Smooth muscle cell of the brain vasculature (primary cell): ENCODE measurements around the gene NCAM1.

Experiments used
- DNase-seq: peaks from one replicate; pipeline ENCODE4 v3.0.0-alpha.2; 2012; ENCODE audit warnings: low read depth, low spot score

The NCAM1 gene

DNA sequence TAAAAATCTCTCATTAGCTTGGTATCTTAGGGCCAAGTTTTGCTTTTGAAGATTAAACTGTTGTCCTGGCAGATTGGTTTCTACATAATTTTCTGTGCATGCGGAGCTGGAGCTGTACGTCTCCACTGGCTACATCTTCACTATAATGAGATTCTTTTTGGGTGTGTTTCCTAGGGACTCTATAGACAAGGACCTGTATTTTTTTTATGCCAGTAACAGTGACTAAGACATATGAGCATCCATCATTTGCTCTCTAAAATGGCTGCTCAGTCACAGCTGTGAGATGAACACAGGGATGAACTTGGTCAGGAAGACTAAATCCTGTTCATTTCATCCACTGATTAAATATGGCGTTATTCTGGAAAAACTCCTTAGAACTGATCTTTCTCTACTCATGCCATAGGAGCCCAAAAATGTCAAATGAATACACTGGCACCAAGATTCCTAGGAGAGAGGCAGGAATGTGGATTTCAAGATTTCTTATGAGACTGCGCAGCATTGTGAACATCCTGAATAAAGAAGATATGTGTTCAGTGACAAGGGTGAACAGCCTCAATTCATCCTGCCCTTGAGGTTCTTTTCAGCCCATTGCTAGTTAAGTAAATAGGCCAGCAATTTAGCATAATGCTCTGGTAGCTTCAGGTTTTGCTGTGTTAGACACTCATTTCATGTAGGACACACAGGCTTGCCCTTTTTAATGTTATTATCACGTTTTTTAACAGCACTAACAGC lies 168.2 kb downstream of the NCAM1 start:
- no peak for DNase-seq

DNA sequence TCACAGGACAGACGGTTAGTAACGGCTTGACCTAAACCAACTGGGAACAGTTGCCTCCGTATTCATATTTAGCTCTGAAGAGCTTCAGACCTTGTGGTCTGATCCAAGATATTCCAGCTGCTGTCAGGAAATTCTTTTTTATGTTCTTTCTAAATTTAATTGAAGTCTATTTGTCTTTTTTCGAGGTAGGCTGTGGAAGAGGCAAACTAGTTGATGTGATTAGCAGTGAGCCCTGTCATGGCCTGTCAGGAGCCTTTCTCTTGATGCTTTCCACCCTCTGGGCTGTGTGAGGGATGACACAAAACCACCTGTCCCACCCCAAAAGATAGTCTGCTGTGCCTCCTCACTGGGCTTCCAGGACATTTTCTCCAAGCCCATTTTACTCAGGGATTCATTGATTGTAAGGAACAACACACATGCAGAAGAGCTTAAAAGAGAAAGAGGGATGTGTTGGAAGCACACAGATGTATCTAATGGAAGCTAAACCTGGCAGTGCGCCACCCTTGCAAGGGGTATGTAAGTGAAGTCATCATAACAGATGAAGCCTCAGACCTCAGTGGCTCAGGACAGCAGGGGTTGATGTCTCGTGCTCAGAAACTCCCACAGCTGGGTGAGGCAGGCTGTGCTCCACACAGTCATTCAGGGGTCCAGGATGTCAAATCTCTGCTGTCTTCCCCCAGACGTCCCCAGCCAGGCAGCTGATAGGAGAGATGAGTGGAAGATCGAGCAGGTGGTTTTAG lies 170.0 kb downstream of the NCAM1 start:
- no peak for DNase-seq

DNA sequence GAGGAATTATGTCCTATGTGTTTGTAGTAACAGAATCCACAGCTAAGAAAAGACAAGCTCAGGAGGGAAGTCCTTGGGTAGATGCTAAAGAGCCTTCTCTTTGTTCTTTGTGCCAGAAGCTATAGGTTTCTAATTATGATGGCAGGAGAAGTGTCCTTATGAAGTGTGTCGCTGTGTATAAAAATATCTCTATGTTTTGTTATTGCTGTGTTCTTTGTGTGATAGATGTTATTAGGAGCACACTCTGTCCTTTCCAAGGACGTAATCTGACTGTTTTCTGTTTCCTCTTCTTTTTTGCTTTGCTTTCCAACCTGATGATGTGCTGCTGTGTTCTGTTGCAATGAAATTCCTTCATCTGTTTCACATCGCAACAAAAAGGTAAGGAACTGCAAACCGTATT lies 171.9 kb downstream of the NCAM1 start:
- no peak for DNase-seq

DNA sequence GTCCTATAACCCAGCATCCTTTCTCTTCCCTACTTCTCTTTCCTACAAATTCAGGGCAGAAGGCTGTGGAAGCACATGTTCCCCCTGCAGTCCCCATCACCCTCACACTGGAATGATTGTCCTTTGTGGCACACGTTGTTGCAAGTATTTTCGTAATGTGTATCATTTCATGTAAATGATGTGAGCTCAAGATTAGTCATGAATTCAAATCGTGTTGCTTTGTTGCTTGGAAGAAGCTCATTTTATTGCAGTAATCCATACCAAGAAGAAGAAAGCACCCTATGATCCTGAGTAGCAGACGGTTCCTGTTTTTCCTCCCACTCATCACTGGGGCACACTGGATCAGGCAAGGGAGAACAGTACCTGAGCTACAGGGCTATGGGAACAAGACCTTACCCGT lies 173.4 kb downstream of the NCAM1 start:
- DNase-seq: no peak

DNA sequence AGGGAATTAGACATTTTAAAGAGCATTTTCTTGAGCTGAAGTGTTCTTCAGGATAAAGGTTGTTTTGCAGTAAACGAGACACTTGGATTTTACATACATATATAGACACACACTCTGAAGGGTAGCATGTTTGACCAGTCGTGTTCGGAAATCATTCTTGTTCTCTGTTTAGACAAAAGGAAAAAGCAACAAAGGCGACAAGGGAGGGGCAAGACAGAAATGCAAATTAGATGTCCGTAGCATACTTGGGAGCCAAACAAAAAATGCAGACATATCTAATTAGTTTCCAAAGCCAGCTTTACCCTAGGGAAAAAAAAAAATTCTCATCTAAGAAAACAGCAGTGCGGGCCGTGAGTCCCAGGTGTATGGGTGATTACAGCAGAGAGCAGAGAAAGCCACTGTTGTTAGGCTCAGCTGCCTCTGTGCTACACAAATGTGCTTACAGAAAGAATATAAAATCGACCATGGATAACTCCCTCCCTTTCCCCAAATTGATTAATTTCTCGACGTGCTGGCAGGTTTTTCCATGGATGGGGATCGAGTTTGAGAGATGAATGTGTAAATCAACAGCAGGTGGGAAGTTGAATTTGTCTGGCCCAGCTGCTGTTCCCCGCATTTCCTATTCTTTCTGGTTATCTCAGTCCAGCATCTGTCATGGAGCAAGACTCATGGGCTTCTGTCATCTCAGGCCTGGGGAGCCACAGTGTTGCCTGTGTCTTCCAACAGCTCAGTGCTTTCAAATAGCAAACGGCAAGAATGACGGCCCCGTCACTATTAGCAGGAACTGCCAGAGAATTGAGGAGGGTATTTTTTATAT lies 176.7 kb downstream of the NCAM1 start:
- DNase-seq: no peak

DNA sequence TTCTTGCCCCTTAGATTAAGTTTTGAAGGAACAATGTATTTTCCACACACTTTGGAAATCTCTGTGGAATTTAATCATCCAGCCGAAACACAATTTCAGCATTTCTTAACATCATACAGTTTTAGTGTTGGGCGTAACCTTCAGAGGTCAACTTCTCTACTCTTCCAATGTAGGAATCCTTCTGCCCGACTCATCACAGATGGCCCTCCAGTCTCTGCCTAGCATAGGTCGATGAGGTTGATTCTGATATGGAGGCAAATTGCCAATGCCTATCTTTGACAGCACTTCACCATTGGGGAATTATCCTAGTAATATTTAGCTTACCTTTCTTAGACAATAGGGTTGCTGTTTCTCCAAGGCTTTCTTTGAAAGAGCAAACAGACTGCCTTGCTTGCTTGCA lies 177.5 kb downstream of the NCAM1 start:
- DNase-seq: no peak

DNA sequence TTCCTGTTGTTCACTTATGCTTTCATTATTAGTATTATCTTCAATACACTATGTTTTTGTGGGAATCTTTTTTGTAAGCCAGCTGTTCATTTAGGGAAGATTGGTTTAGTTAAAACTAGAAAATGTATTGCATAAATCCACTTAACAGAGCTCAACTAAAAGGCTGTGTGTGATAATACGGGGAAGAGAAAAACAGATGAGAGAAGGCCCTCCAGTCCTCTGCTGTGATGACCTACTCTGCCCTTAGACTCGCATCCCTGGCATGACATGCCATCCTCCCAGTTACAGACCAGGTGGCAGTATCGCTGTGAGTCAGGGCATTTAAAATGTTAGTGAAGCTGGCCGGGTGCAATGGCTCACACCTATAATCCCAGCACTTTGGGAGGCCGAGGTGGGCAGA lies 179.8 kb downstream of the NCAM1 start:
- no peak for DNase-seq

DNA sequence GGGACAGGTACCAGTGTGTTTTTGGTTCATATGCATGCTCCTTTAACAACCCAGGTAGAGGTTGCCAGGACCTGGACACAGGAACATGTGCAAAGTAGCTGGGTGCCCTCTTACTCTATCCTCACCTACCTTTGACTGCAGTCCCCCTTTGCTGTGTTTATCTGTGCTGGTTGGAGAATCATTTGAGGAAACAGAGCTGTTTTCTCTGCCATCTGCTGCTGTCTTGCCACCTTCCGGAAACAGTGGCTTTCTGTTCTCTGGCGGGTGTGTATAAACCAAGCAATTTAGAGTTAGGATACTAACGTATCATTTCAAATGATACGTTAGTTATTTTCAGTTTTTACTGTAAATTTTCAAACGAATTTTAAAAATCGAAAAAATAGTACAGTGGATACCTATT lies 181.3 kb downstream of the NCAM1 start:
- no peak for DNase-seq

DNA sequence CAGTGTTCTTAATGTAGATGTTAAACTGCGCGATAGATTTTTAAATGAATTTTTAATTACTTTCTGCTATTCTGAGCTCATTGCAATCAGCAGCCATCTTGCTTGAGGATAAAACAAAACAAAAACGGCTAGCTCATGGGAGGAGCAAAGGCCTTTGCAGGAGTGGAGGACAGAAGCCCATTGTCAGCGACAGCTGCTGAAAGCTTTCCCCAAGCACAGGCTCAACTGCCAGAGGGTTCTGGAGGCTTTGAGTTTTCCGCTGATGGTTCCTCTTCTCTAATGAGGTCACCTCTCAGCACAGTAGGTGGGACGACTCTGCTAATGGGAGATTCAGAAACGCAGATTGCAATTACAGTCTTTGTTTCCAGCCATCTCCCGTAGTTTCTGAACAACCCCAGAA lies 186.0 kb downstream of the NCAM1 start:
- no peak for DNase-seq

DNA sequence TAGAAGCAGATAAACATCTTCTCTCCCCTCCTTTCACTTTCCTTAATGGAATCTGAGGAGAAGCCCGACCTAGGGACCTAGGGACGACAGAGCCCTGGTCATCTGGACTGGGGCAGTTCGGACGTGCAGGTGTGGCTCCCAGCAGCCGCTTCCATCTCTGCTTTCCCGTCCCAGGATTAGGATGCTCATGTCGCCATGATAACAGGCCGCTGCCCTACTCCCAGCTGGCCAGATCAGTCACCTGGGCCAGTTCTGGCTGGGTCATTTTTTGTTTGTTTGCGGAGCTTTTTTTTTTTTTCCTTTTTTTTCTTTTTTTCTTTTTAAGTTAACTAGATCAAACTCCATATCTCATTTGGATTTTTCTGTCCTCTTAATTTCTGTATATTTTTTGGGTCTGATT lies 186.9 kb downstream of the NCAM1 start:
- DNase-seq: no peak

DNA sequence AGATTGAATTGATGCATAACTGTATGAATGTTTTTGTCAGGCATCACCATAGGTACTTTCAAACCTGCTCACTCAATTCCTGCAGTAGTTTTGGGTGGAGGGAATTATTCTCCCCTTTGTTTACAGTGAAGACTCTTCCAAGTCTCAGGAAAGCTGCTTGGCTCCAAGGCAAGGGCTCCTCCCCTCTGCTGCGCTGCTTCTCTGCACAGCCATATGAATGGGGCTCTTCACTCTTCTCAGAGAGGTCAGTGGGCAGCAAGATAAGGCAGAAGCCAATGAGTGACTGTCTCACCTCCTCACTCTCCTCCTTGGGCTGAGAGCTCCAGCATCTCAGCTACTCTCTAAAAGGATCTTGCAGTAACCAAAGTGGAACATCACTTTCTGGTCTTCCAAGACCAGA lies 187.4 kb downstream of the NCAM1 start:
- DNase-seq: no peak

DNA sequence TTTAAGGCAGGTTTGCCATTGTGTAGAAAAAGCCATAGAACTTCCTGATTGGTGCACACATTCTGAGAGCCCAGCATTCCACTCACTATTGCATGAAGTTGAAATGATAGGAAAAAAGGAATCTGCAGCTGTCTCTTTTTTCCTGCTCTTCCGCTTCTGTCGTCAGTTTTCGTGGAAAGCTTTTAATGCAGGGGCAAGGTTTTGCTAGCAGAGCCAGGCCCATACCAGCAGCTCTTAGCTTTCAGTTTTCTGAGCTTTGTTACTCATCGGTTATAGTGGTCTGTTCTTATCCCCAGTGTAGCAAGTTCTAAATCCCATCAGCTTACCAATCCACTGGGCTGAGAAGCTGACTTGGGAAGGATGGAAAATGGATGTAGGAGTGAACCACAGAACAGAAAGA lies 190.3 kb downstream of the NCAM1 start:
- DNase-seq: no peak

DNA sequence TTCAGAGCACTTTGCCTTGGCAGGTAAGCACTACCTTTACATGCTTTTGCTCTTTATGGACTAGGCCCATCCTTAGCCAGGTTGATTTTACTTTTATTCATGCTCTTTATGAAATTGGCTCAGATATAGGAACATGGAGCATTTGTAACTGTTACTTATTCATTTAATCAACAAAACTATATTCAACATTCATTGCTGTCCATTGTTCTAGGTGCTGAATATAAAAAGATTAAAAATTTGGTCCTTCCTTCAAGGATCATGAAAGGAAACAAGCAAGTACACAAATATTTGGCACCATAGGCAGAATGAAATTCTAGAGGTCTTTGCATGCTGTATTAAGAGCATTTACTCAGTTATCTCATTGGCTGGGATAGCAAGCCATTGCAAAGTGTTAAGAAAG lies 191.3 kb downstream of the NCAM1 start:
- no peak for DNase-seq

DNA sequence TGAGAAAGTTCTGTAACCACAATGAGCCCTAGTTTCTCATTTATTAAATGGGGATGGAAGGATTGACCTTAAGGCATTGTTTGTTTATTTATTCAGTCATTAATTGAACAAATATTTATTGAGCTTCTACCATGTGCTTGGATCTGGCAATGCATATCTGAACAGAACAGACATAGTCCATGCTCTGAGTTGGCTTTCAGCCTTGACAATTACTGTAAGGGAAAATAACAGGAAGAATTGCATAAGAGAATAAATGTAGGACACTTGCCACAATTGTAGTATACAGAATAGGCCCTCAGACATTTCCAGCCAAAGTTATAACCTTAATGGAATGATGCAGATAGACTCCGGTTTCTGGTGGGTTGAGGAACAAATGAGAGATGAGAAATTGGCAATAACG lies 192.6 kb downstream of the NCAM1 start:
- DNase-seq: no peak

DNA sequence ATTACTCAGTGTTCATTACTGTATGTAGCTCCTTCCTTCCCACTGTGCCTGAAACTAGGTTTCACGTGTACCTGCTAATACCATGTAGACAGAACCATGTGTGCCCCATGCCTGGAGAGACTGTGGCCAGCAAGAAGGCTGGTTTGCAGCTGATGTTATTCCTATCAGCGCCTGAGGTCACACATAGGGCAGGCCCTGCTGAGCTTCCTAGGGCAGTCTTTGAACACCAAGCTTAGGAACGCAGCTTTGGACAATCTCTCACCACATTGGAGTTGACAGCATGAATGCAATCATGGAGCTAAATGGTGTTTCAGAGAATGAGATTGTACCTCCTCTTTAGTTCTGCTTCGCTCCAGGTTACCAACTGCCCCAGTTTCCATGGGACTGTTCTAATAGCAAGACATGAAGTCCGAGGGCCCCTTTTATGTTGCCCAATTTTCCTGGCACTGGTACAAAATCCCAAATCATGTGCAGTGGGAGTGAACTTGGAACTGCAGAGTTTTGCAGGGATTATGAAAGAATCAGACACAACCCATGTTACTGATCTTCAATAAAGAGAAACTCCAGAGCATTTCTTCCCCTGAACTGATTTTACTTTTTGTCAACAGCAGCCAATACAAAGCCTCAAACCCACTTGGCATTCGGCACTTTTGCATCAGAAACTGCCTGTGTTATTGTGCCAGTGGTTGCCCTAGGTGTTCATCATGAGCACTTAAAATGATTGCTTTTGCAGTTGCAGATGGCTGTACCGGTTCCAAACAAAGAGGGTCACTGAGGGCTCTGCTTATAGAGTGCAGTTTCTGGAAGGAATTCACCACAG lies 199.0 kb downstream of the NCAM1 start:
- no peak for DNase-seq

DNA sequence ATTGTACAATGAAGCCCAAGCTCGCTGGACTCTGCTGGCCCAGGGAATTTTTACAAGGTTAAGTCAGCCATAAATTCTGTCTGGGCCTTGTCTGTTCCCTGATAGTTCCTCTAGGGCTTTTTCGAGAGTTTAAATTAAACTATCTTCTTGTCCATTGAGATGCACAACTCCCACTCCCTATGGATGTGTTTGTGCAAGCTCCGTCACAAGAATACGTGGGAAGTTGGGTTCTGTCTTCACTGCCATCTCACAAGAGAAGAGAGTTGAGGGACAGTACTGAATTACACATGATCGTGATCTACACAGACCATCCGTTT lies 199.5 kb downstream of the NCAM1 start:
- DNase-seq: no peak

DNA sequence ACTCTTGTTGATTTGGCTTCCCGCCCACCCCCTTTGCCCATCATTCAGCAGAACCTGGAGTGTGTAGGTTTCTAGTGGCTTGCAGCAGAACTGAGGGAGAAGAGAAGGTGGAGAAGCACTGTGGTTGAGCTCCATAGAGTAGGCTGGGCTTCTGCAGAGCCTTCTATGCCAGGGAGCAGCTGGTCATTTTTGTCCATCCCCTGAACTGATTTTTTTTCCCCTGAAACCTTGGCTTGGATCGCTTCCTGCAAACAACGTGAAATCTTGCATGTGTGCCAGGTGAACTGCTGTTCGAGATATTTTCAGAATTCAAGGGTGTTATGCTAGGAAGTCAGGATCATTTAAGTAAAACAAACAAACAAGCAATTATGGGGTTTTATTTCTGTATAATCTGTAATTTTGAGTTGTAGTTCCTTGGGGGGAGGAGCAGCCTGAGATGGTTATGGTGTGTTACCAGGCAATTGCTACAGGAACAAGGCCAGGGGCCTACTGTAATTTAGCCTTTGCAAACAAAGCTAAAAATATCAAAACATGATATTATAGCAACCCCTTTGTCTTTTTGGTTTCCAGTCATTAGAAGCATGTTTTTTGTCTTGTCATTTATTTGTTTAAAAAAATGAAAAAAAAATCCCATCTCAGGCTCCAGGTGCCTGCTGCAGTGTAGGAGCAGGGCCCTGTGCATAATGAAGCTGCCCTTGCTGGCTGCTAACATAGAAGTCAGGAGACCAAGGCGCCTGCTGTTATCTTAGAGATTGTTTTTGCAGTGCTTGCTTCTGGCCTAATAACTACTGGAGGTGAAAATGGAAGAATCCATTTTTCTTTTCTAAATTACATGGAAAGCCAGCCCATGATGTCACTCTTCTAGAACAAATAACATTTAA lies 200.7 kb downstream of the NCAM1 start:
- DNase-seq: no peak

DNA sequence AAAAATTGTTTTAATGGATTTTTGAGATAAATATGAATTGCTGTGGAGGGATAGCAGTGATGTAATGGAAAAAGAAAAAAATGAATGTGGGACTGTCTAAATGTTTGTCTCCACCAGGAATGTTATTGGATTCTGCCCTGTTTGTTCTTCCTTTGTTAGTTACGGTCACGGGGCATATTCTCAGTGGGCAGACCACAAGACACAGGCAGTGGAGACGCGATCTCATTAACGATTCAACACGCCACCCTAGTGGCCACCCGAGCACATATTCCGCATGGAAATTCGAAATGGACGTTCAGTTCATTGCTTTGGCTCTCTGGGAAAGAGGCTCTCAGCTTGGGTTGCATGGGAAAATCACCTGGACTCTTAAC lies 201.4 kb downstream of the NCAM1 start:
- no peak for DNase-seq

DNA sequence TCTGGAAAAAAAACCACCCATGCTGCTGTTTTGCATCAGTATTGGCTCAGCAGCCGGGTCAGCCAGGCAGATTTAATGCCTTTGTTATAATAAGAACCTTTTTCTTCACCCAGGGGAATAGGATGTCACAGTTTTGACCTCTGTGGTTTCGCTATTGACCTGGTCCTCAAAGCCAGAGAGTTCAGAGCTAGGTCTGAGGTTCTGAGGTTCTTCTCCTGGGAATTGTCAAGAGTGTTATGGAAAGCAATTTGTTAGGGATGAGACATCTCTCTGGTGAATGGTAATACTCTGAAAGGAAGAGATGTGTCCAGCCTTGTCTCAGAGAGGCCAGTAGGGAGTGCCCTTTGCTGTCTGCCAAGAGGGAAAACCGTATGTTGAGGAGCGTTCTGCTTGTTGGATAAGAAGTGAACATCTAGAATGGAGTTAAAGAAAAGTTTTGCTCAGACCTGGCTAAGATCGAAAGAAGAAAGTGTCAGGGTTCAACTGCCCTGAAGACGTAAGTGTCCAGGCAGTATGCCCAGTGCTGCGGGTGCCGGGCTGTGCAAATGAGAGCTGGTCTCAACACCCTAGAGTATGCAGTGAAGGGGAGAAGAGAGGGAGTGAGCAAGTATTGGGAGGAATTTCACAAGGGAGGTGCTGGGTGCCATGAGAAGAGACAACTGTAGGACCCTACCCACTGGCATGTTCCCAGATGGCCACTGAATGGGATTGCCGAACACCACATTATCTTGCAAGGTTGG lies 202.2 kb downstream of the NCAM1 start:
- DNase-seq: no peak

DNA sequence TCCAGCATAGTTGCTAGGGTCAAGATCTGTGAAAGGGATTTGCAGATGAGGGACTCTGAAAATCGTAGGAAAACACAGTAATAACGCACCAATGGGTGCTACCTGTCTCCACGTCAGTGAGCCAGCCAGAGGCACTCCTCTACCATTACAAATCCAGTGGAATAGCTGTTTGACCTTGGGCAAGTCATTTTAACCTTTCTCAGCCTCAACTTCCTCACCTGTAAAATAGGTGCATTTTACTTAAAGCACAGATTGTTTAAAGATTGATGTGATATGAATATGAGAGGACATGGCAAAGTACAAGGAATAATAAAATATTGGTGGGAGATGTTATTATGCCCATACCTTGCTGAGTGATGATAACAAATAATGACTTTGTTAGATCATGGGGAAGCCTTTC lies 205.1 kb downstream of the NCAM1 start:
- DNase-seq: no peak
